GM12872 (cell line): ENCODE results near the gene HSPB6.

Source experiments
- TF ChIP-seq, protein P1 (sequence below): IDR thresholded peaks from 3 replicates; pipeline ENCODE4 v1.5.1; 2011; ENCODE audit warnings: low read depth, mild to moderate bottlenecking, low read length, moderate library complexity; ENCODE audit not compliant: insufficient read depth

The HSPB6 gene

DNA sequence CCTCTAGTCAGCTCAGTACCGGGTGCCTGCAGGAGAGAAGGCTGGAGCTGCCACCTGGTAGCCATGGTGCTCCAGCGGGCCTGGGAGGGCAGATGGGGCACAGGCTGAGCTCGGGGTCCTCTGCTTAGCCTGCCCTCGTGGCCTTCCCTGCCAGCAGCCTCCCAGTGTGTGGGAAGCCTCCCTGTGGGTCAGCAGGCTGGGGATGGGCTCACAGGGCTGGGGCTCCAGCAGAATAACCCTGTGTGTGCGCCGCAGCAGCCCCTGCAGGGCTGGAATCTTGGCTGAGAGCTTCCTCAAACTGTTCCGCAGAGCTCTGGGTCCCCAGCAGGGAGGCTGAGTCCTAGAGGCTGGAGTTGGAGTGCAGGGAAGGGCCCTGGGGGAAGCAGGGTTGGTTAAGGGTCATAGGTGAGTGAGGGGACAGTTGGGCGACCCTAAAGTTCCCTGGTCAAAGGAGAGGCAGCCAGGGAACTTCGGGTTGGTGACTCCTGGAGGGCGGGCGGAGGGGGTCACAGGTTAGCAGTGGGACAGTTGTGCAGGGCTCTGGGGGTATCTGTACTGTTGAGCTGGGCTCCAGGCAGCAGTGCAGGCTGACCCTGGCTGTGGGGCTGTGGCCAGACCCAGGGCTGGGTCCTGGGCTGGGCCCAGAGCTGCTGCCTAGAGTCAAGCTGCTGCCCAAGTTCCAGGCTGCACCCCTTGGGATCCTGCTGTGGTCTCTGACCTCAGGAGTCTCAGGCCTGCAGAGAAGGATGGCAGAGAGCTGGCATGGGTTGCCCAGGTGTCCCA lies 32.6 kb upstream of the HSPB6 start:
- TF ChIP-seq, protein P1, sequence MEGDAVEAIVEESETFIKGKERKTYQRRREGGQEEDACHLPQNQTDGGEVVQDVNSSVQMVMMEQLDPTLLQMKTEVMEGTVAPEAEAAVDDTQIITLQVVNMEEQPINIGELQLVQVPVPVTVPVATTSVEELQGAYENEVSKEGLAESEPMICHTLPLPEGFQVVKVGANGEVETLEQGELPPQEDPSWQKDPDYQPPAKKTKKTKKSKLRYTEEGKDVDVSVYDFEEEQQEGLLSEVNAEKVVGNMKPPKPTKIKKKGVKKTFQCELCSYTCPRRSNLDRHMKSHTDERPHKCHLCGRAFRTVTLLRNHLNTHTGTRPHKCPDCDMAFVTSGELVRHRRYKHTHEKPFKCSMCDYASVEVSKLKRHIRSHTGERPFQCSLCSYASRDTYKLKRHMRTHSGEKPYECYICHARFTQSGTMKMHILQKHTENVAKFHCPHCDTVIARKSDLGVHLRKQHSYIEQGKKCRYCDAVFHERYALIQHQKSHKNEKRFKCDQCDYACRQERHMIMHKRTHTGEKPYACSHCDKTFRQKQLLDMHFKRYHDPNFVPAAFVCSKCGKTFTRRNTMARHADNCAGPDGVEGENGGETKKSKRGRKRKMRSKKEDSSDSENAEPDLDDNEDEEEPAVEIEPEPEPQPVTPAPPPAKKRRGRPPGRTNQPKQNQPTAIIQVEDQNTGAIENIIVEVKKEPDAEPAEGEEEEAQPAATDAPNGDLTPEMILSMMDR, result no peak

DNA sequence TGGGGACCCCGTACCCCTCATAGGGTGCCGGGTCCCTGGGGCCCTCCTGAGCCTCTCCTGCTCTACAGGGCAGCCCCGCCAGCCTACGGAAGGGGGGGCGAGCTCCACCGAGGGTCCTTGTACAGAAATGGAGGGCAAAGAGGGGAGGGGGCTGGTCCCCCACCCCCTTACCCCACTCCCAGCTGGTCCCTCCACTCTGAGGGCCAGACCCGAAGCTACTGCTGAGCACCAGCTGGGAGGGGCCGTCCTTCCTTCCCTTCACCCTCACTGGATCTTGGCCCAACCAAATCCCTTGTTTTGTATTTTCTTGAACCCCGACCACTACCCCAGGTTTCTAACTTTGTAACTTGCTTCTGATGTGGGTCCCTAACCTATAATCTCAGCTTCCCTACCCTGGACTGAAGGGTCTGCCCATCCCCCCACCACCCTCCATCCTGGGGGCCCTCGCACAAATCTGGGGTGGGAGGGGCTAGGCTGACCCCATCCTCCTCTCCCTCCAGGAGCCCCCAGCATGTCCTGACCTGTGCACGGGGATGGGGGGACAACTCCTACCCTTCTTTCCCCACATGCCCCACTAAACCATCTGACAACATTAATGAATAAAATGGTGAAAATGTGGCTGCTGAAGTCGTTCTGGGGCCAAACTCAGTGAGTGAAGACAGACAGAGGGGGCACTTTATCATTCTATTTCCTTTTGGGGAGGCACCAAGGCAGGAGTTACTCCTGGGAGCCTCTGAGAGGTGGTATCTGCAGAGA lies 31.6 kb upstream of the HSPB6 start:
- TF ChIP-seq, protein P1, result no peak

DNA sequence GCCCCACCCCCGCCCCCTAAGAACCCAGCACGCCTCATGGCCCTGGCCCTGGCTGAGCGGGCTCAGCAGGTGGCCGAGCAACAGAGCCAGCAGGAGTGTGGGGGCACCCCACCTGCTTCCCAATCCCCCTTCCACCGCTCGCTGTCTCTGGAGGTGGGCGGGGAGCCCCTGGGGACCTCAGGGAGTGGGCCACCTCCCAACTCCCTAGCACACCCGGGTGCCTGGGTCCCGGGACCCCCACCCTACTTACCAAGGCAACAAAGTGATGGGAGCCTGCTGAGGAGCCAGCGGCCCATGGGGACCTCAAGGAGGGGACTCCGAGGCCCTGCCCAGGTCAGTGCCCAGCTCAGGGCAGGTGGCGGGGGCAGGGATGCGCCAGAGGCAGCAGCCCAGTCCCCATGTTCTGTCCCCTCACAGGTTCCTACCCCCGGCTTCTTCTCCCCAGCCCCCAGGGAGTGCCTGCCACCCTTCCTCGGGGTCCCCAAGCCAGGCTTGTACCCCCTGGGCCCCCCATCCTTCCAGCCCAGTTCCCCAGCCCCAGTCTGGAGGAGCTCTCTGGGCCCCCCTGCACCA lies 30.5 kb upstream of the HSPB6 start:
- TF ChIP-seq, protein P1, result no peak

DNA sequence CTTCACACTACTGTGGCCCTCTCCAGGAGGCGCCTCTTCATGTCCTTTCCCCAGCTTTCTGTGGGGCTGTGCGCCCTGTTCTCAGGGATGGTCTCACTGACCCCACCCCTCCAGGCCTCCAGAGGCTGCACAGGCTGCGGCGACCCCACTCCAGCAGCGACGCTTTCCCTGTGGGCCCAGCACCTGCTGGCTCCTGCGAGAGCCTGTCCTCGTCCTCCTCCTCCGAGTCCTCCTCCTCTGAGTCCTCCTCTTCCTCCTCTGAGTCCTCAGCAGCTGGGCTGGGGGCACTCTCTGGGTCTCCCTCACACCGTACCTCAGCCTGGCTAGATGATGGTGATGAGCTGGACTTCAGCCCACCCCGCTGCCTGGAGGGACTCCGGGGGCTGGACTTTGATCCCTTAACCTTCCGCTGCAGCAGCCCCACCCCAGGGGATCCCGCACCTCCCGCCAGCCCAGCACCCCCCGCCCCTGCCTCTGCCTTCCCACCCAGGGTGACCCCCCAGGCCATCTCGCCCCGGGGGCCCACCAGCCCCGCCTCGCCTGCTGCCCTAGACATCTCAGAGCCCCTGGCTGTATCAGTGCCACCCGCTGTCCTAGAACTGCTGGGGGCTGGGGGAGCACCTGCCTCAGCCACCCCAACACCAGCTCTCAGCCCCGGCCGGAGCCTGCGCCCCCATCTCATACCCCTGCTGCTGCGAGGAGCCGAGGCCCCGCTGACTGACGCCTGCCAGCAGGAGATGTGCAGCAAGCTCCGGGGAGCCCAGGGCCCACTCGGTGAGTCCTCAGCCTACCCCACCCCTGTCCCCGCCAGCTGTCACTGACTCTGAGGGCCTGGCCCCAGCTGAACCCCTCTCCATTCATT lies 29.7 kb upstream of the HSPB6 start:
- TF ChIP-seq, protein P1, result no peak

DNA sequence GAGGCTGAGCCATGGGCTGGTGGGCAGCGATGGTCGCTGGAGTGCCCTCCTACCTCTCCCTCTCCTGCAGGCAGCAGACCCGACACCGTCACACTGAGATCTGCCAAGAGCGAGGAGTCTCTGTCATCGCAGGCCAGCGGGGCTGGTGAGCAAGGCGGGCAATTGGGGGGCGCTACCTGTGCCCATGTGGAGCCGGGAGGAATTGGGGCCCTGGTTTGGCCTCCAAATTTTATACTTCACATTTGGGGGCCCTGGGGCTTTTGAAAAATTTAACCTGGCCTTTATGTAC lies 28.5 kb upstream of the HSPB6 start:
- TF ChIP-seq, protein P1, result no peak

DNA sequence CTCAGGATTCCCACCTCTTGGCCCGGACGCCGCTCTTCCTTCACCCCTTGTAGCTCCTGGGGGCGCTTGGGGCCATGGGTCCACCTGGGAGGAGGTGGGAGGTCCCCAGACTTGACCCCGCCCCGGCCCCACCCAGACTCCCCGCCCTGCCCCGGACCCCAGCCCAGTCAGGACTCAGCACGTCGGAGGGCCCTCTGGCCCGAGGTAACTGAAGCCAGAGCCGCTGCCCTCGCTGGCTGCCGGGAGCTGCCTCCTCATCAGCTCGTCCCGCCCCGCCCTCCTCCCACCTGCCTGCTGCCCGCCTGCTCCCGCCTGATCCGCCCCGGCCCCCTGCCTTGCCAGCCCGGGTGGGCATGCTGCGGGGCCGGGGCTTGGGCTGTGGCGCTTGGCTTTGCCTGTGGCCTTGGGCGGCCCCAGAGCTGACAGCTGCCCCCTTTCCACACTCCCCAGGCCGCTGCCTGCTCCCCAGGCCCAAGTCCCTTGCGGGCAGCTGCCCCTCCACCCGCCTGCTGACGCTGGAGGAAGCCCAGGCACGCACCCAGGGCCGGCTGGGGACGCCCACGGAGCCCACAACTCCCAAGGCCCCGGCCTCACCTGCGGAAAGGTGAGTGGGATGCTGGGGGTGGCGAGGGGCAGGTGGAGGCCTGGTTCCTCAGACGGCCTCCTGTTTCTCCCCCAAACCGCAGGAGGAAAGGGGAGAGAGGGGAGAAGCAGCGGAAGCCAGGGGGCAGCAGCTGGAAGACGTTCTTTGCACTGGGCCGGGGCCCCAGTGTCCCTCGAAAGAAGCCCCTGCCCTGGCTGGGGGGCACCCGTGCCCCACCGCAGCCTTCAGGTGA lies 27.9 kb upstream of the HSPB6 start:
- TF ChIP-seq, protein P1, result no peak
